Ascending aorta (tissue), 2 donors: ENCODE data around the gene CACTIN. TPM values are rescaled to one million over a fixed set of nuclear protein-coding genes. Genes with fewer than 3 reads are reported as not detected.

Experiments
- DNase-seq, 2 donors: peaks; one replicate each; pipeline ENCODE4 v3.0.0-alpha.2; 2019; ENCODE audit warnings: low spot score in 2 of 2
- H3K27ac ChIP-seq, 2 donors: fragments of 200-600 bp; sonication (generic); one replicate each; pipeline ENCODE4 v1.5.1; 2016 to 2017; ENCODE audit warnings: mild to moderate bottlenecking in 1 of 2
- H3K27me3 ChIP-seq: fragments of 200-600 bp; sonication (generic); one replicate; pipeline ENCODE4 v1.5.1; 2017
- H3K36me3 ChIP-seq, 2 donors: fragments of 200-600 bp; sonication (generic); one replicate each; pipeline ENCODE4 v1.5.1; 2016
- H3K4me1 ChIP-seq, 2 donors: fragments of 200-600 bp; sonication (generic); one replicate each; pipeline ENCODE4 v1.5.1; 2016 to 2017; ENCODE audit warnings: mild to moderate bottlenecking in 1 of 2
- H3K4me3 ChIP-seq, 2 donors: fragments of 200-600 bp; sonication (generic); one replicate each; pipeline ENCODE4 v1.5.1; 2016 to 2017; ENCODE audit warnings: mild to moderate bottlenecking in 1 of 2
- H3K9me3 ChIP-seq, 2 donors: fragments of 200-600 bp; sonication (generic); one replicate each; pipeline ENCODE4 v1.5.1; 2016
- intact Hi-C: fragments of 100-400 bp; cut with DNase I; formaldehyde crosslinking; loops from one replicate; pipeline ENCODE4 v1.15.1; 2023
- total RNA-seq: library from RNA; depleted of rRNA; stranded (reverse); fragments of >200 nt; gene quantifications from one replicate; pipeline ENCODE4 v1.1.0, GENCODE V29; 2016
- TF ChIP-seq, protein P1 (sequence below), 3 experiments: fragments of 200-600 bp in 2 of 3; fragments of 450-650 bp in 1 of 3; sonication (generic) in 2 of 3; IDR thresholded peaks; one replicate each; pipeline ENCODE4 v1.5.1; 2016 to 2019; ENCODE audit warnings: antibody characterized with exemption in 3 of 3, mild to moderate bottlenecking in 1 of 3, moderate library complexity in 1 of 3

The CACTIN gene
- 57.6 TPM for total RNA-seq

DNA sequence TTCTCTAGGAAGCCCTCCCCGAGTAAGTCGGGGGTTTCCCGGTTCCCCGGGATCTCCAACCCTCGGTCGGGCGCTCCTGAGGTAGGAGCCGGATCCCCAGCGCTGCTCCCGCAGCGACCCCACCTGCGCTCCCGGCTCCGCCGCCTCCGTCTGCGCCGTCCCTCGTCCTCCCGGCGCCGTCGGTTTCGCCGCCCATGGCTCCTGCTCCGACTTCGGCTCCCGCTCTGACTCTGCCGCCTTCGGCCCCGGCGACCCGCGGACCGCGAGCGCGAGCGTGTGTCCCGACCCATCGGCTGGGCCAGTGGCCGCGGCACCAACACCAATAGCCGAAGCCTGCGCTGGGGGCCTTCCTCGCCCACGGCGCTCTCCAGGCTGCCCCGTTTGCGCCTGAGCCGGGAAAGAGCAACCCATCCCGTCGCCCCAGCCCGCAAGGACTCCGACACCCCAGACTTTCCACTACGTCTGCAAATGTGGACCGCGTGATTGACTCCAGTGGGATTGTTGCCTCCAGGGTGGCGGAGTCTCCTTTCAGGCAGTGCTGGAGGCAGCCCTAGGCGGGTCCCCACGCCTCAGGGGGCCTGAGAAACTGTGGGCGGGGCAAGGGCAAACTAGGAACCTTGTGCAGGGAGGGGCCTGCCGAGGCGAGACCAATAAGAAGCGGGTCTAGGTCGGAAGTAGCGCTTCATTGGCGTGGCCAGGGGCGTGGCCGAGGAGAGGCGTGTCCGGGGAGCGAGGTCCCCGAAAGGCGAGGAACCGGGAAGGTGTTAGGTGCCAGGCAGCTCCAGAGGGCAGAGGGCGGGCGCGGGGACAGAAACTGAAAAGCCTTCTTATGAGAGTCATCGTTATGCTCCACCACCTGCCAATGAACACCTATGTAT lies at the start of gene CACTIN:
Gene CACTIN (minus strand): TSS at position 318 of the 878 bp plus-strand sequence. CDS start 28 bp downstream, at position 290.
- TF ChIP-seq, protein P1, sequence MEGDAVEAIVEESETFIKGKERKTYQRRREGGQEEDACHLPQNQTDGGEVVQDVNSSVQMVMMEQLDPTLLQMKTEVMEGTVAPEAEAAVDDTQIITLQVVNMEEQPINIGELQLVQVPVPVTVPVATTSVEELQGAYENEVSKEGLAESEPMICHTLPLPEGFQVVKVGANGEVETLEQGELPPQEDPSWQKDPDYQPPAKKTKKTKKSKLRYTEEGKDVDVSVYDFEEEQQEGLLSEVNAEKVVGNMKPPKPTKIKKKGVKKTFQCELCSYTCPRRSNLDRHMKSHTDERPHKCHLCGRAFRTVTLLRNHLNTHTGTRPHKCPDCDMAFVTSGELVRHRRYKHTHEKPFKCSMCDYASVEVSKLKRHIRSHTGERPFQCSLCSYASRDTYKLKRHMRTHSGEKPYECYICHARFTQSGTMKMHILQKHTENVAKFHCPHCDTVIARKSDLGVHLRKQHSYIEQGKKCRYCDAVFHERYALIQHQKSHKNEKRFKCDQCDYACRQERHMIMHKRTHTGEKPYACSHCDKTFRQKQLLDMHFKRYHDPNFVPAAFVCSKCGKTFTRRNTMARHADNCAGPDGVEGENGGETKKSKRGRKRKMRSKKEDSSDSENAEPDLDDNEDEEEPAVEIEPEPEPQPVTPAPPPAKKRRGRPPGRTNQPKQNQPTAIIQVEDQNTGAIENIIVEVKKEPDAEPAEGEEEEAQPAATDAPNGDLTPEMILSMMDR (IDR thresholded peaks at IDR 0.05): no peak
- intact Hi-C loops: loop anchor here (1.0 to 2.0 kb wide), 4 partner anchors 54 to 844 kb away; partner anchors contain the start of genes FZR1, HMG20B, PIP5K1C and SGTA
- peak within 1 kb of the TSS; percentile 91 to 93 for H3K27ac ChIP-seq
- H3K27me3 ChIP-seq: no peaks in the 10 kb centered on the region
- peaks cover 17 to 33% of the 10 kb centered on the region in 2 donors for H3K36me3 ChIP-seq
- H3K4me1 ChIP-seq: peaks cover 10 to 15% of the 10 kb centered on the region in 2 donors
- H3K9me3 ChIP-seq: no peaks in the 10 kb centered on the region
- peak; percentile 94 to 99 for DNase-seq
- peak within 1 kb of the TSS; percentile 74 to 94 for H3K4me3 ChIP-seq

DNA sequence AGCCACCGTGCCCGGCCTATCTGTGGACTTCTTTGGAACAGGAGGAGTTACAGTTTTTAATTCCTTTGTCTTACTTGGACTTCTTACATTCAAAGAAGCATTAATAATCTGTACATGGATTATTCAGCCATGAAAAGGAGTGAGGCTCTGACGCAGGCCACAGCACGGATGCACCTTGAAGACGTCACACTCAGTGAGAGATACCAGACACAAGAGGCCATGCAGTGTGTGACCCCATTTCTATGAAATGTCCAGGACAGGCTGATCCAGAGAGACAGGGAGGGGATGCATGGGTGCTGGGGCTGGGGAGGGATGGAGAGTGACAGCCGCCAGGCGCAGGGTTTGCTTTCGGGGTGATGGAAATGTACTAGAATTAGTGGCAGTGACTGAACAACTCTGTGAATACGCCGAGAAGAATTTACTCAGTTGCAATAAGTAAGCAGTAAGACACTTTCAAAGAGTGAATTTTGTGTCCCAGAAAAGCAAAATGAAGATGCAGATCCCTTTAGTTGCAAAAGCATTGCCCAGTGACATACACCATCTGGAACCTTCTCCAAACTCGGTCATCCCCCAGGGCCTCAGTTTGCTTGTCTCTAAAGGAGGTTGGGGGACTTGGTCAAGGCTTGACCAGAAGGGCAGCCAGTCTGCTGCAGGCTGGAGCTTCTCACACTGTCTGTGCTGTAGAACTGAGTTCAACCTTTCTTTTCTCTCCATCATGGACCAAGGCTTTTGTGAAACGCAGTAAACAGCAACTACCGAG lies 48.4 kb upstream of the CACTIN start:
- no peaks in the 10 kb centered on the region for H3K27me3 ChIP-seq
- no peak for DNase-seq
- TF ChIP-seq, protein P1 (IDR thresholded peaks at IDR 0.05): no peak
- intact Hi-C loops: loop anchor here (5.0 kb wide), 1 partner anchor 292 kb away; no protein-coding TSS in a partner anchor
- no peaks in the 10 kb centered on the region for H3K9me3 ChIP-seq
- no peak overlapping the region for H3K4me3 ChIP-seq
- H3K36me3 ChIP-seq: peaks cover 0 to 8% of the 10 kb centered on the region in 2 donors
- no peak overlapping the region for H3K27ac ChIP-seq
- peaks cover 14 to 21% of the 10 kb centered on the region in 2 donors for H3K4me1 ChIP-seq

DNA sequence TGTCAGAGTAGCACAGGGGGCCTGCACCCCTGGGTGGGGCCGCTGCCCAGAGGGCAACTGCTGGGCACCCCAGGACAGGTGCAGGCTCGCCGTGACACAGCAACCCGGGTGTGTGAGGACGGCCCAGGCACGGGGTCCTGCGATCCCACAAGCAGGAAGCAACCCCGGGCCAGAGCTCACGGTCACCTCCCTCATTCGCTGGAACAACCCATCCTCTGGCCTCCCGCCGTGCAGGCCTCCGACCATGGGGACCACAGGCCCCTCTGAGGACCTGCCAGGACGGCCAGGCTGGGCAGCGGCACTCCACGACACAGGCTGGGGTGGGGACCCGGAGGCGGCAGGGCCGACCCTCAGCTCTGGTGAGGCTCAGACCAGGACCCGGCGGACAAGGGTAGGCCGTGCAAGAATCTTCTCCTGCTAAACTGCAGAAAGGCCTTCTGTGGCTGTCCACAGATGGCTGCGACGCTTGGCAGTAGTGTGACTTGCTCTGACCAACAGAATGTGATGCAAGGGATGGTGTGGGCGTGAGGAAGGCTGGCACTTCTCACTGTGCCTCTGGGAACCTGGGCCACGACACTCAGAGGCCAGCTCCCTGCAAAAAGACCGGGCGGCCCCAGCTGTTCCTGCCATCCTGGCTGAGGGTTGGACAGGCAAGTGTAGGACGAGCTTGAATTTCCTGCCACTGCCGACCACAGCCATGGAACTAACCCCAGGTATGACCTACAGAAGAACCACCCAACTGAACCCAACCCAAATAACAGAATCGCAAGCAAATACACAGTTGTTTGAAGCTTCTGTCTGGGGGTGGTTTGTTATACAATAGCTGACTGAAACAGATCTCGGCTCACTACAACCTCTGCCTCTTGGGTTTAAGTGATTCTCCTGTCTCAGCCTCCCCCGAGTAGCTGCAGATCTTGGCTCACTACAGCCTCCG lies 47.2 kb upstream of the CACTIN start:
- no peak for DNase-seq
- peaks cover 18 to 33% of the 10 kb centered on the region in 2 donors for H3K4me1 ChIP-seq
- no peak overlapping the region for H3K4me3 ChIP-seq
- H3K27me3 ChIP-seq: no peaks in the 10 kb centered on the region
- intact Hi-C loops: loop anchor here (5.0 kb wide), 1 partner anchor 294 kb away; no protein-coding TSS in a partner anchor
- H3K9me3 ChIP-seq: no peaks in the 10 kb centered on the region
- H3K27ac ChIP-seq: peak overlapping the region; percentile 99
- TF ChIP-seq, protein P1 (IDR thresholded peaks at IDR 0.05): no peak
- no peaks in the 10 kb centered on the region for H3K36me3 ChIP-seq

DNA sequence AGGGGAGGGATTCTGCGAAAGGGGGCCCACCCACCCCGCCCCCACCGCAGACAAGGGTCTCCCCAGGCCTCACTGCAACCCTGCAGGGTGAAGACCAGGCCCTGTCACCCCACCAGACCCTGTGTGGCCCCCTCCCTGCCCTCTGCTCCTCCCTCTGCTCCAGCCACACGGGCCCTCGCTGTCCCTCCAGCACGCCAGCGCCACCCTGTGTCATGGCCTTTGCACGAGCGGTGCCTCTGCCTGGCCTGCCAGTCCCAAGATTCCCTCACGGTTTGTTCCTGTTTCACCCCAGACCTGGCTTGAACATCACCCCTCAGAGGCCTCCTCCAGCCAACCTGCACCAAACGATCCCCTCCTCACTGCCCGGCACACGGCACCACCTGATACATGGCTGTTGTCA lies 46.4 kb upstream of the CACTIN start:
- DNase-seq: no peak
- peak overlapping the region; percentile 99 for H3K27ac ChIP-seq
- H3K27me3 ChIP-seq: no peaks in the 10 kb centered on the region
- TF ChIP-seq, protein P1 (IDR thresholded peaks at IDR 0.05): no peak
- peaks cover 18 to 41% of the 10 kb centered on the region in 2 donors for H3K4me1 ChIP-seq
- H3K36me3 ChIP-seq: no peaks in the 10 kb centered on the region
- intact Hi-C loops: loop anchor here (5.0 kb wide), 1 partner anchor 294 kb away; no protein-coding TSS in a partner anchor
- H3K4me3 ChIP-seq: no peak overlapping the region
- no peaks in the 10 kb centered on the region for H3K9me3 ChIP-seq

DNA sequence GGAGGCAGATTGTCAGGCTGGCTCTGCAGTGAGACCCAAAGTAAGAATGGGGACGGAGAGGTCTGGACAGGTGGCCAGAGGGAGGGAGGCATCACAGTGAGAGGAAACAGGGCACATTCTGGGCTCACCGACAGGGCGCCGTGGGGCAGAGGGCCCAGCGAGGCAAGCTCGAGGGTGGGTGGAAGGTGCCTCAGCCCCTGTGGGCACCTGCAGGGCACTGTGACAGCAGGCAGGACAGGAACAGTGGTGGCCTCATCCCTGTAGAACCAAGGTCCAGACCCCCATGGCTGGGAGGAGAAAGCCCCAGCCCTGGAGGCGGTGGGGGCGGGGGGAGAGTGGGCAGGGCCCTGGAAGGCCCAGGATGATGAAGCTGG lies 46.0 kb upstream of the CACTIN start:
- no peaks in the 10 kb centered on the region for H3K9me3 ChIP-seq
- H3K4me3 ChIP-seq: no peak overlapping the region
- no peaks in the 10 kb centered on the region for H3K27me3 ChIP-seq
- TF ChIP-seq, protein P1 (IDR thresholded peaks at IDR 0.05): no peak
- H3K27ac ChIP-seq: peak overlapping the region; percentile 99
- H3K36me3 ChIP-seq: no peaks in the 10 kb centered on the region
- DNase-seq: no peak
- intact Hi-C loops: loop anchor here (5.0 kb wide), 1 partner anchor 295 kb away; no protein-coding TSS in a partner anchor
- H3K4me1 ChIP-seq: peaks cover 18 to 42% of the 10 kb centered on the region in 2 donors
